Hematopoietic multipotent progenitor cell treated with erythropoietin and hydrocortisone succinate and interleukin-3 and kit ligand, for 8 days (in vitro differentiated cells): ENCODE data around the gene TOPBP1.
"Not testable (repeated sequence)": the region's sequence is repeated elsewhere in the genome, so short reads cannot be mapped to it uniquely, and the experiment has no call there.

Source experiments
- DNase-seq: peaks from one replicate; pipeline ENCODE4 v3.0.0-alpha.2; 2015

TOPBP1 gene

GRCh38 chr3:133661454-133662277, at the start of gene TOPBP1:
Gene TOPBP1, minus strand, starts transcription at chr3:133661941. Its CDS starts 814 bp downstream, at chr3:133661127.
- peak; percentile 82 for DNase-seq

GRCh38 chr3:133711013-133711412, 49.3 kb upstream of the TOPBP1 start:
- no peak for DNase-seq

- no peak for DNase-seq
Measured at GRCh38 chr3:133709139-133709750, 47.5 kb upstream of the TOPBP1 start.

GRCh38 chr3:133706033-133706432, 44.3 kb upstream of the TOPBP1 start:
- DNase-seq, result no peak

GRCh38 chr3:133703915-133704314, 42.2 kb upstream of the TOPBP1 start:
- no peak for DNase-seq

GRCh38 chr3:133701435-133702358, 40.0 kb upstream of the TOPBP1 start:
- no peak for DNase-seq

GRCh38 chr3:133700351-133700750, 38.6 kb upstream of the TOPBP1 start:
- DNase-seq, result no peak

GRCh38 chr3:133699903-133700302, 38.2 kb upstream of the TOPBP1 start:
- no peak for DNase-seq

GRCh38 chr3:133699467-133699866, 37.7 kb upstream of the TOPBP1 start:
- no peak for DNase-seq

GRCh38 chr3:133697960-133698359, 36.2 kb upstream of the TOPBP1 start:
- no peak for DNase-seq

- no peak for DNase-seq
Measured at GRCh38 chr3:133695560-133696171, 33.9 kb upstream of the TOPBP1 start.

GRCh38 chr3:133694288-133695268, 32.8 kb upstream of the TOPBP1 start:
- no peak for DNase-seq

- no peak for DNase-seq
Measured at GRCh38 chr3:133693821-133694220, 32.1 kb upstream of the TOPBP1 start.

GRCh38 chr3:133692759-133693158, 31.0 kb upstream of the TOPBP1 start:
- no peak for DNase-seq

- no peak for DNase-seq
Measured at GRCh38 chr3:133691273-133692107, 29.7 kb upstream of the TOPBP1 start.

- not testable (repeated sequence) for DNase-seq
Measured at GRCh38 chr3:133677993-133678392, 16.3 kb upstream of the TOPBP1 start.

- no peak for DNase-seq
Measured at GRCh38 chr3:133676336-133677118, 14.8 kb upstream of the TOPBP1 start.

GRCh38 chr3:133675631-133676335, 14.0 kb upstream of the TOPBP1 start:
- no peak for DNase-seq

GRCh38 chr3:133674290-133674919, 12.7 kb upstream of the TOPBP1 start:
- no peak for DNase-seq
